Endothelial cell of umbilical vein (primary cell): ENCODE data around the gene THSD7A. TPM values are rescaled to one million over a fixed set of nuclear protein-coding genes. Genes with fewer than 3 reads are reported as not detected.

Experiments
- BruUV-seq: library from RNA; stranded (reverse); fragments of 400-500 nt; replicated peaks from 2 replicates; lab custom pipeline; 2021; lab: Mats Ljungman, UMichigan
- CTCF ChIA-PET: fragments of 300-600, 350-600 bp; sonication (Branson Sonifier 250); formaldehyde crosslinking; loops from one replicate; lab custom pipeline; 2021; ENCODE audit warnings: antibody characterized with exemption, inconsistent platforms; lab: Charles Lee
- POLR2A ChIA-PET: fragments of 300-600, 350-600 bp; sonication (Branson Sonifier 250); formaldehyde crosslinking; loops from one replicate; lab custom pipeline; 2021; ENCODE audit warnings: antibody characterized with exemption, inconsistent platforms; lab: Charles Lee
- DNase-seq: peaks from one replicate; pipeline ENCODE4 v3.0.0-alpha.2; 2011; ENCODE audit warnings: low read depth, low spot score
- FAIRE-seq: peaks from 2 replicates; lab custom pipeline; 2011; peaks lifted over from hg19 to GRCh38; lab: Jason Lieb, UNC
- H2AFZ ChIP-seq: 2 replicates; pipeline ENCODE4 v1.6.0; 2012; ENCODE audit warnings: low read depth, low read length, control low read depth, inconsistent platforms
- H3K27ac ChIP-seq: 2 replicates; pipeline ENCODE4 v1.5.1; 2011; ENCODE audit warnings: low read depth, mild to moderate bottlenecking, control low read depth, low read length, moderate library complexity; ENCODE audit not compliant: insufficient read depth
- H3K27me3 ChIP-seq, 2 experiments: 2 replicates each; pipeline versions ENCODE4 v1.6.0 to v1.6.1; 2011; ENCODE audit warnings: low read length in 2 of 2, mixed read lengths in 1 of 2; ENCODE audit not compliant: control insufficient read depth in 2 of 2, insufficient read depth in 2 of 2
- H3K36me3 ChIP-seq, 2 experiments: 2 replicates in 1 of 2; 3 replicates in 1 of 2; pipeline ENCODE4 v1.5.1; 2011; ENCODE audit warnings: low read length in 2 of 2, mild to moderate bottlenecking in 1 of 2, moderate library complexity in 1 of 2; ENCODE audit not compliant: control insufficient read depth in 2 of 2, insufficient read depth in 2 of 2; ENCODE audit errors: extremely low read depth in 1 of 2
- H3K4me1 ChIP-seq: 3 replicates; pipeline ENCODE4 v1.5.1; 2011; ENCODE audit warnings: mild to moderate bottlenecking, low read length; ENCODE audit not compliant: control insufficient read depth, insufficient read depth; ENCODE audit errors: extremely low read depth
- H3K4me2 ChIP-seq: 2 replicates; pipeline ENCODE4 v1.6.1; 2011; ENCODE audit warnings: low read length, control low read depth, mixed read lengths; ENCODE audit not compliant: insufficient read depth
- H3K4me3 ChIP-seq, 3 experiments: fragments of 200-600 bp in 1 of 3; sonication (generic), shearing (Covaris generic) in 1 of 3; replicated peaks in 1 of 3; 2 replicates each; pipeline ENCODE4 v1.5.1; 2011 to 2016; ENCODE audit warnings: control low read depth in 3 of 3, low read length in 3 of 3, mild to moderate bottlenecking in 2 of 3, inconsistent platforms in 1 of 3, low read depth in 1 of 3, moderate library complexity in 1 of 3; ENCODE audit not compliant: insufficient read depth in 1 of 3
- H3K79me2 ChIP-seq: 2 replicates; pipeline ENCODE4 v1.6.0; 2012; ENCODE audit warnings: low read length, inconsistent platforms; ENCODE audit not compliant: control insufficient read depth, insufficient read depth
- H3K9ac ChIP-seq: replicated peaks from 2 replicates; pipeline ENCODE3; 2011; ENCODE audit warnings: low read length, control low read depth; ENCODE audit not compliant: insufficient read depth; ENCODE audit errors: extremely low read depth
- H3K9me1 ChIP-seq: replicated peaks from 3 replicates; pipeline ENCODE4 v1.6.0; 2011; ENCODE audit warnings: mild to moderate bottlenecking, low read length; ENCODE audit not compliant: control insufficient read depth, insufficient read depth; ENCODE audit errors: extremely low read depth
- H3K9me3 ChIP-seq: replicated peaks from 2 replicates; pipeline ENCODE4 v1.5.1; 2012; ENCODE audit warnings: low read length, inconsistent platforms; ENCODE audit not compliant: control insufficient read depth, insufficient read depth
- H4K20me1 ChIP-seq: replicated peaks from 2 replicates; pipeline ENCODE3; 2011; ENCODE audit warnings: mild to moderate bottlenecking, low read length; ENCODE audit not compliant: control insufficient read depth, insufficient read depth; ENCODE audit errors: extremely low read depth
- CTCF ChIP-seq, 2 donors: IDR thresholded peaks; 1 replicate in 1 of 2; 2 replicates in 1 of 2; pipeline ENCODE4 v1.5.1; 2011; ENCODE audit warnings: low read length in 2 of 2, mild to moderate bottlenecking in 2 of 2, moderate library complexity in 2 of 2, control low read depth in 1 of 2, inconsistent platforms in 1 of 2, low read depth in 1 of 2; ENCODE audit not compliant: insufficient read depth in 1 of 2; ENCODE audit errors: extremely low read depth in 1 of 2
- EZH2 ChIP-seq: IDR thresholded peaks from 2 replicates; pipeline ENCODE4 v1.6.1; 2012; ENCODE audit warnings: borderline replicate concordance, low read depth, mild to moderate bottlenecking, moderate library complexity, low read length, inconsistent platforms; ENCODE audit not compliant: severe bottlenecking
- FOS ChIP-seq: IDR thresholded peaks from 2 replicates; pipeline ENCODE4 v1.6.1; 2011; ENCODE audit warnings: mild to moderate bottlenecking, low read length, moderate library complexity, borderline replicate concordance; ENCODE audit not compliant: insufficient read depth
- GATA2 ChIP-seq: IDR thresholded peaks from 2 replicates; pipeline ENCODE4 v1.7.0; 2011; ENCODE audit warnings: low read depth, mild to moderate bottlenecking, moderate library complexity, mixed read lengths, low read length; ENCODE audit not compliant: insufficient read length, insufficient read depth
- JUN ChIP-seq: IDR thresholded peaks from 2 replicates; pipeline ENCODE4 v1.6.1; 2011; ENCODE audit warnings: borderline replicate concordance, low read depth; ENCODE audit not compliant: insufficient read length, insufficient read depth
- MAX ChIP-seq: IDR thresholded peaks from 2 replicates; pipeline ENCODE4 v1.6.1; 2011; ENCODE audit not compliant: insufficient read depth, insufficient read length
- MYC ChIP-seq: IDR thresholded peaks from one replicate; pipeline ENCODE4 v1.6.1; 2011; ENCODE audit warnings: mild to moderate bottlenecking, low read depth, low read length
- POLR2A ChIP-seq: IDR thresholded peaks from 2 replicates; pipeline ENCODE4 v1.6.1; 2012; ENCODE audit warnings: low read depth, mild to moderate bottlenecking, control low read depth, low read length
- POLR2AphosphoS5 ChIP-seq: IDR thresholded peaks from 2 replicates; pipeline ENCODE4 v1.6.1; 2012; ENCODE audit warnings: low read depth, mild to moderate bottlenecking, control low read depth, low read length, moderate library complexity; ENCODE audit not compliant: insufficient read depth
- dilution Hi-C: fragments of 300-500 bp; cut with MboI; formaldehyde crosslinking; loops from one replicate; pipeline ENCODE4 v1.15.0; 2019; ENCODE audit warnings: low sequenced_read_pairs; ENCODE audit not compliant: extremely low pct_ligation_motif_present
- intact Hi-C: fragments of 100-400 bp; cut with micrococcal nuclease; formaldehyde crosslinking; loops from one replicate; pipeline ENCODE4 v1.10.0; 2022
- polyA plus RNA-seq, 4 experiments: library from polyadenylated mRNA; depleted of rRNA in 3 of 4; stranded (reverse) in 3 of 4; unstranded in 1 of 4; fragments of >200 nt; gene quantifications; 2 replicates each; pipeline versions ENCODE4 v1.2.1 to v1.2.3, GENCODE V29; 2011 to 2012; ENCODE audit warnings: missing spikeins in 1 of 4
- total RNA-seq: library from RNA; stranded (reverse); gene quantifications from 2 replicates; pipeline ENCODE4 v1.2.3, GENCODE V29; 2021

THSD7A gene
- total and polyA plus RNA-seq, 2 donors (not counting 3 experiments of a cell fraction or from before 2014, with no cell fraction given) = 3.3 to 12.7 TPM

GRCh38 chr7:11767148-11767547 is 64.8 kb downstream of the THSD7A start:
- Histone ChIP-seq H3K9ac (no peak overlapping the region), H3K27me3 (no peaks in the 10 kb centered on the region), H3K79me2 (no peaks in the 10 kb centered on the region), H3K4me2 (no peak overlapping the region), H3K4me1 (no peaks in the 10 kb centered on the region), H3K4me3 (no peak overlapping the region), H3K27ac (no peak overlapping the region), H3K9me3 (no peaks in the 10 kb centered on the region), H3K36me3 (peaks cover 0 to 2% of the 10 kb centered on the region in 2 experiments), H4K20me1 (no peaks in the 10 kb centered on the region), H2AFZ (no peak overlapping the region), H3K9me1 (no peaks in the 10 kb centered on the region)
- POLR2A ChIA-PET = no interaction called here
- DNase-seq (no peak), FAIRE-seq (no peak)
- CTCF ChIA-PET = no interaction called here
- intact Hi-C loops = no loop called here
- BruUV-seq = no TSS peak
- TF ChIP-seq MAX = no peak
- TF ChIP-seq CTCF (IDR thresholded peaks at IDR 0.05; ENCODE audit: extremely low read depth in 1 of 2, insufficient read depth in 1 of 2, low read depth in 1 of 2, low read length in 2 of 2) = no peak
- no peak for TF ChIP-seq POLR2A
- no peak for TF ChIP-seq FOS
- TF ChIP-seq POLR2AphosphoS5 = no peak
- TF ChIP-seq GATA2 = no peak
- TF ChIP-seq MYC = no peak
- TF ChIP-seq EZH2 = no peak
- no peak for TF ChIP-seq JUN
- dilution Hi-C loops = no loop called here
